Measurements from ENCODE around the gene BICC1.

The BICC1 gene

GRCh38 chr10:58818900-58819299, 306.2 kb downstream of the BICC1 start:
- no peak for TF ChIP-seq CTCF (IDR thresholded peaks at IDR 0.05)
- Histone ChIP-seq H3K9me3 (no peaks in the 10 kb centered on the region), H3K27me3 (no peaks in the 10 kb centered on the region), H3K4me3 (ENCODE audit: low read depth in 1 of 2, low read length in 1 of 2) (no peak overlapping the region), H3K27ac (no peak overlapping the region), H3K36me3 (no peaks in the 10 kb centered on the region), H3K4me1 (ENCODE audit: control insufficient read depth in 1 of 2, insufficient read depth in 1 of 2, low read depth in 1 of 2, low read length in 1 of 2) (no peaks in the 10 kb centered on the region)

- Histone ChIP-seq H3K9me3 (no peaks in the 10 kb centered on the region), H3K36me3 (no peaks in the 10 kb centered on the region), H3K4me3 (ENCODE audit: low read depth in 1 of 2, low read length in 1 of 2) (no peak overlapping the region), H3K4me1 (ENCODE audit: control insufficient read depth in 1 of 2, insufficient read depth in 1 of 2, low read depth in 1 of 2, low read length in 1 of 2) (no peaks in the 10 kb centered on the region), H3K27me3 (no peaks in the 10 kb centered on the region), H3K27ac (no peak overlapping the region)
- TF ChIP-seq CTCF (IDR thresholded peaks at IDR 0.05): no peak
Measured at GRCh38 chr10:58820386-58820785, 307.7 kb downstream of the BICC1 start.

GRCh38 chr10:58820861-58821751, 308.4 kb downstream of the BICC1 start:
- no peak overlapping the region for H3K4me3 ChIP-seq (ENCODE audit: low read depth in 1 of 2, low read length in 1 of 2)
- H3K9me3 ChIP-seq: no peaks in the 10 kb centered on the region
- no peaks in the 10 kb centered on the region for H3K27me3 ChIP-seq
- no peak for TF ChIP-seq CTCF (IDR thresholded peaks at IDR 0.05)
- no peak overlapping the region for H3K27ac ChIP-seq
- H3K4me1 ChIP-seq (ENCODE audit: control insufficient read depth in 1 of 2, insufficient read depth in 1 of 2, low read depth in 1 of 2, low read length in 1 of 2): no peaks in the 10 kb centered on the region
- no peaks in the 10 kb centered on the region for H3K36me3 ChIP-seq

GRCh38 chr10:58821752-58822056, 309.0 kb downstream of the BICC1 start:
- Histone ChIP-seq H3K4me1 (ENCODE audit: control insufficient read depth in 1 of 2, insufficient read depth in 1 of 2, low read depth in 1 of 2, low read length in 1 of 2) (no peaks in the 10 kb centered on the region), H3K9me3 (no peaks in the 10 kb centered on the region), H3K36me3 (no peaks in the 10 kb centered on the region), H3K27ac (no peak overlapping the region), H3K27me3 (no peaks in the 10 kb centered on the region), H3K4me3 (ENCODE audit: low read depth in 1 of 2, low read length in 1 of 2) (no peak overlapping the region)
- TF ChIP-seq CTCF (IDR thresholded peaks at IDR 0.05): no peak

GRCh38 chr10:58823983-58824382, 311.3 kb downstream of the BICC1 start:
- H3K27me3 ChIP-seq: no peaks in the 10 kb centered on the region
- no peaks in the 10 kb centered on the region for H3K4me1 ChIP-seq (ENCODE audit: control insufficient read depth in 1 of 2, insufficient read depth in 1 of 2, low read depth in 1 of 2, low read length in 1 of 2)
- no peak overlapping the region for H3K27ac ChIP-seq
- TF ChIP-seq CTCF (IDR thresholded peaks at IDR 0.05): no peak
- no peaks in the 10 kb centered on the region for H3K9me3 ChIP-seq
- no peak overlapping the region for H3K4me3 ChIP-seq (ENCODE audit: low read depth in 1 of 2, low read length in 1 of 2)
- no peaks in the 10 kb centered on the region for H3K36me3 ChIP-seq

Measured in neutrophil (primary cell).